ENCODE data around the gene DHRS7C. TPM values are rescaled to one million over a fixed set of nuclear protein-coding genes. Genes with fewer than 3 reads are reported as not detected.

The DHRS7C gene
- total RNA-seq, 1 donor from 2014 or later = not detected

GRCh38 chr17:9818760-9819159 lies 27.4 kb upstream of the DHRS7C start:
- no peaks in the 10 kb centered on the region for H3K36me3 ChIP-seq
- Mint-ChIP-seq H3K9me3 (peaks cover 3% of the 10 kb centered on the region), H3K27ac (no peak overlapping the region), H3K4me3 (no peak overlapping the region), H3K27me3 (ENCODE audit: insufficient read depth, low read depth) (peaks cover 5% of the 10 kb centered on the region), H3K4me1 (peaks cover 6% of the 10 kb centered on the region), H3K36me3 (no peaks in the 10 kb centered on the region)
- no peaks in the 10 kb centered on the region for H4K20me1 ChIP-seq (ENCODE audit: low read depth)
- H3K4me3 ChIP-seq = no peak overlapping the region
- peaks cover 3% of the 10 kb centered on the region for H3K4me1 ChIP-seq
- H2AFZ ChIP-seq (replicated peaks) = no peak overlapping the region
- DNase-seq (ENCODE audit: low spot score) = no peak
- no peaks in the 10 kb centered on the region for H3K79me2 ChIP-seq (ENCODE audit: low read depth)
- no peak overlapping the region for H3K4me2 ChIP-seq
- H3K9me3 ChIP-seq (ENCODE audit: low read depth) = no peaks in the 10 kb centered on the region
- H3K9ac ChIP-seq = no peak overlapping the region
- TF ChIP-seq EZH2phosphoT487 (IDR thresholded peaks at IDR 0.05) (no peak), CTCF (IDR thresholded peaks at IDR 0.05) (no peak), EZH2 (IDR thresholded peaks at IDR 0.05) (no peak)
- H3F3A ChIP-seq (ENCODE audit: low read depth) = no peaks in the 10 kb centered on the region
- H3K27me3 ChIP-seq = no peaks in the 10 kb centered on the region
- H3K27ac ChIP-seq = no peak overlapping the region

- H3K79me2 ChIP-seq (ENCODE audit: low read depth) = no peaks in the 10 kb centered on the region
- no peak for TF ChIP-seq EZH2phosphoT487 (IDR thresholded peaks at IDR 0.05)
- no peak for TF ChIP-seq CTCF (IDR thresholded peaks at IDR 0.05)
- no peak for TF ChIP-seq EZH2 (IDR thresholded peaks at IDR 0.05)
- no peaks in the 10 kb centered on the region for H3F3A ChIP-seq (ENCODE audit: low read depth)
- no peaks in the 10 kb centered on the region for H4K20me1 ChIP-seq (ENCODE audit: low read depth)
- Mint-ChIP-seq H3K4me1 (peaks cover 6% of the 10 kb centered on the region), H3K27me3 (ENCODE audit: insufficient read depth, low read depth) (peaks cover 5% of the 10 kb centered on the region), H3K9me3 (peaks cover 3% of the 10 kb centered on the region), H3K36me3 (no peaks in the 10 kb centered on the region), H3K27ac (no peak overlapping the region), H3K4me3 (no peak overlapping the region)
- H3K4me3 ChIP-seq = no peak overlapping the region
- no peaks in the 10 kb centered on the region for H3K36me3 ChIP-seq
- no peaks in the 10 kb centered on the region for H3K9me3 ChIP-seq (ENCODE audit: low read depth)
- no peak for DNase-seq (ENCODE audit: low spot score)
- H3K4me2 ChIP-seq = no peak overlapping the region
- peaks cover 3% of the 10 kb centered on the region for H3K4me1 ChIP-seq
- no peak overlapping the region for H3K9ac ChIP-seq
- H3K27me3 ChIP-seq = no peaks in the 10 kb centered on the region
- H3K27ac ChIP-seq = no peak overlapping the region
- no peak overlapping the region for H2AFZ ChIP-seq (replicated peaks)
Observed at GRCh38 chr17:9817086-9817485, 25.7 kb upstream of the DHRS7C start.

GRCh38 chr17:9816472-9816871 lies 25.1 kb upstream of the DHRS7C start:
- no peak overlapping the region for H3K4me3 ChIP-seq
- H3K4me2 ChIP-seq = no peak overlapping the region
- H3K9me3 Mint-ChIP-seq = peaks cover 3% of the 10 kb centered on the region
- H3K9me3 ChIP-seq (ENCODE audit: low read depth) = no peaks in the 10 kb centered on the region
- H3K4me1 ChIP-seq = peaks cover 3% of the 10 kb centered on the region
- no peaks in the 10 kb centered on the region for H3K36me3 Mint-ChIP-seq
- no peak overlapping the region for H3K4me3 Mint-ChIP-seq
- no peaks in the 10 kb centered on the region for H3K79me2 ChIP-seq (ENCODE audit: low read depth)
- no peak overlapping the region for H3K27ac ChIP-seq
- no peaks in the 10 kb centered on the region for H3K36me3 ChIP-seq
- TF ChIP-seq EZH2 (IDR thresholded peaks at IDR 0.05) (no peak), CTCF (IDR thresholded peaks at IDR 0.05) (no peak), EZH2phosphoT487 (IDR thresholded peaks at IDR 0.05) (no peak)
- no peaks in the 10 kb centered on the region for H4K20me1 ChIP-seq (ENCODE audit: low read depth)
- H2AFZ ChIP-seq (replicated peaks) = no peak overlapping the region
- peak overlapping the region; percentile 3 for H3K27ac Mint-ChIP-seq
- no peak overlapping the region for H3K9ac ChIP-seq
- no peaks in the 10 kb centered on the region for H3F3A ChIP-seq (ENCODE audit: low read depth)
- DNase-seq (ENCODE audit: low spot score) = no peak
- no peaks in the 10 kb centered on the region for H3K27me3 ChIP-seq
- peaks cover 5% of the 10 kb centered on the region for H3K27me3 Mint-ChIP-seq (ENCODE audit: insufficient read depth, low read depth)
- peaks cover 6% of the 10 kb centered on the region for H3K4me1 Mint-ChIP-seq
